HCT116 (cell line): ENCODE measurements around the gene DBNL. TPM values are rescaled to one million over a fixed set of nuclear protein-coding genes. Genes with fewer than 3 reads are reported as not detected.
"Not testable (repeated sequence)": the region's sequence is repeated elsewhere in the genome, so short reads cannot be mapped to it uniquely, and the experiment has no call there.

Experiments used
- ATAC-seq: fragments of 200-7000 bp; cut with Tn5 transposase; 2 replicates; pipeline ENCODE4 v1.9.1; 2020; ENCODE audit warnings: mild to moderate bottlenecking, moderate library complexity
- BruUV-seq: library from RNA; stranded (reverse); fragments of 400-500 nt; replicated peaks from 2 replicates; lab custom pipeline; 2021; lab: Mats Ljungman, UMichigan
- CTCF ChIA-PET: fragments of 300-600 bp; sonication (Branson Sonifier 250); formaldehyde crosslinking; loops from one replicate; lab custom pipeline; 2021; ENCODE audit warnings: antibody characterized with exemption; lab: Charles Lee
- POLR2A ChIA-PET: fragments of 300-600, 350-600 bp; sonication (Branson Sonifier 250); formaldehyde crosslinking; loops from one replicate; lab custom pipeline; 2021; ENCODE audit warnings: antibody characterized with exemption; lab: Charles Lee
- RAD21 ChIA-PET, 2 experiments: fragments of 300-600 bp; sonication (Branson Sonifier 250); formaldehyde crosslinking; loops; one replicate each; lab custom pipeline; 2023; ENCODE audit warnings: low total read pairs in 2 of 2; ENCODE audit not compliant: uncharacterized antibody in 2 of 2, unreplicated experiment in 2 of 2, low non-redundant PET in 1 of 2; lab: Charles Lee
- DNase-seq: peaks from one replicate; pipeline ENCODE4 v3.0.0-alpha.2; 2010; ENCODE audit warnings: low read depth, low spot score
- H2AFZ ChIP-seq: fragments of 200-600 bp; shearing (Covaris generic), sonication (generic); 2 replicates; pipeline ENCODE4 v1.6.1; 2017; ENCODE audit warnings: low read depth, mixed run types, mixed read lengths, antibody characterized with exemption, low read length; ENCODE audit not compliant: poor library complexity, severe bottlenecking
- H3K27ac ChIP-seq: 2 replicates; pipeline ENCODE4 v1.5.1; 2012; ENCODE audit warnings: low read depth, low read length
- H3K27me3 ChIP-seq: fragments of 200-600 bp; sonication (generic); 2 replicates; pipeline ENCODE4 v1.6.1; 2016; ENCODE audit warnings: mixed run types, low read length, mixed read lengths; ENCODE audit not compliant: insufficient read depth
- H3K36me3 ChIP-seq, 2 experiments: fragments of 200-500 bp in 1 of 2; fragments of 200-600 bp in 1 of 2; sonication (Bioruptor generic) in 1 of 2; sonication (generic) in 1 of 2; 2 replicates each; pipeline versions ENCODE4 v1.5.1 to v1.6.1; 2014 to 2016; ENCODE audit warnings: low read length in 2 of 2, inconsistent platforms in 1 of 2, mixed read lengths in 1 of 2, mixed run types in 1 of 2; ENCODE audit not compliant: insufficient read depth in 2 of 2, control insufficient read depth in 1 of 2
- H3K4me1 ChIP-seq, 2 experiments: fragments of 200-600 bp in 1 of 2; sonication (generic) in 1 of 2; 2 replicates each; pipeline versions ENCODE4 v1.5.1 to v1.6.1; 2012 to 2017; ENCODE audit warnings: low read length in 2 of 2, inconsistent platforms in 1 of 2, mild to moderate bottlenecking in 1 of 2, mixed read lengths in 1 of 2, mixed run types in 1 of 2, moderate library complexity in 1 of 2; ENCODE audit not compliant: insufficient read depth in 2 of 2, control insufficient read depth in 1 of 2
- H3K4me2 ChIP-seq: fragments of 200-600 bp; sonication (generic); 2 replicates; pipeline ENCODE4 v1.6.1; 2017; ENCODE audit warnings: mixed run types, low read length, mixed read lengths
- H3K4me3 ChIP-seq, 2 experiments: fragments of 200-600 bp in 1 of 2; sonication (generic) in 1 of 2; replicated peaks in 1 of 2; 2 replicates each; pipeline ENCODE4 v1.5.1; 2011 to 2016; ENCODE audit warnings: low read length in 2 of 2, control low read depth in 1 of 2, low read depth in 1 of 2, mild to moderate bottlenecking in 1 of 2, mixed read lengths in 1 of 2, mixed run types in 1 of 2
- H3K79me2 ChIP-seq: fragments of 200-600 bp; sonication (generic); 2 replicates; pipeline ENCODE4 v1.6.1; 2017; ENCODE audit warnings: mild to moderate bottlenecking, mixed run types, low read length, moderate library complexity, mixed read lengths; ENCODE audit not compliant: insufficient read depth
- H3K9ac ChIP-seq: fragments of 200-600 bp; sonication (generic); 2 replicates; pipeline ENCODE4 v1.6.1; 2016; ENCODE audit warnings: low read length, mixed read lengths
- H3K9me2 ChIP-seq: fragments of 200-600 bp; sonication (generic), shearing (Covaris generic); 2 replicates; pipeline ENCODE4 v1.6.1; 2017; ENCODE audit warnings: mixed run types, mild to moderate bottlenecking, moderate library complexity; ENCODE audit not compliant: insufficient read depth
- H3K9me3 ChIP-seq, 2 experiments: fragments of 200-500 bp in 1 of 2; fragments of 200-600 bp in 1 of 2; sonication (Bioruptor generic) in 1 of 2; sonication (generic) in 1 of 2; 2 replicates each; pipeline ENCODE4 v1.6.1; 2014 to 2017; ENCODE audit warnings: low read length in 2 of 2, mixed read lengths in 2 of 2, inconsistent platforms in 1 of 2, low read depth in 1 of 2, mild to moderate bottlenecking in 1 of 2, mixed run types in 1 of 2, moderate library complexity in 1 of 2; ENCODE audit not compliant: control insufficient read depth in 1 of 2, insufficient read depth in 1 of 2
- H4K20me1 ChIP-seq: fragments of 200-600 bp; sonication (generic), shearing (Covaris generic); 2 replicates; pipeline ENCODE4 v1.6.1; 2017; ENCODE audit warnings: mixed run types, mild to moderate bottlenecking, moderate library complexity; ENCODE audit not compliant: insufficient read depth
- CBX3 ChIP-seq: IDR thresholded peaks from 2 replicates; pipeline ENCODE4 v1.6.1; 2012; ENCODE audit warnings: low read depth
- CTCF ChIP-seq, 3 experiments: fragments of 200-600 bp in 1 of 3; sonication (generic) in 1 of 3; IDR thresholded peaks in 2 of 3; conservative IDR thresholded peaks in 1 of 3; 2 replicates each; pipeline ENCODE4 v1.5.1; 2012 to 2017; ENCODE audit warnings: low read depth in 2 of 3, low read length in 2 of 3, antibody characterized with exemption in 1 of 3, borderline replicate concordance in 1 of 3, control low read depth in 1 of 3, mild to moderate bottlenecking in 1 of 3, mixed read lengths in 1 of 3, mixed run types in 1 of 3, moderate library complexity in 1 of 3; ENCODE audit not compliant: insufficient read depth in 1 of 3
- EZH2 ChIP-seq: fragments of 200-600 bp; sonication (generic); IDR thresholded peaks from 2 replicates; pipeline ENCODE4 v1.6.1; 2017; ENCODE audit warnings: antibody characterized with exemption, mixed run types
- FOSL1 ChIP-seq: IDR thresholded peaks from 2 replicates; pipeline ENCODE4 v1.6.1; 2012; ENCODE audit warnings: low read depth
- JUND ChIP-seq: IDR thresholded peaks from 2 replicates; pipeline ENCODE4 v1.6.1; 2012
- MAX ChIP-seq: IDR thresholded peaks from 2 replicates; pipeline ENCODE4 v1.6.1; 2012
- POLR2A ChIP-seq: IDR thresholded peaks from 2 replicates; pipeline ENCODE4 v1.7.0; 2011; ENCODE audit warnings: borderline replicate concordance; ENCODE audit not compliant: insufficient read depth, insufficient read length; ENCODE audit errors: extremely low read depth
- POLR2AphosphoS5 ChIP-seq: IDR thresholded peaks from 2 replicates; pipeline ENCODE4 v1.6.1; 2011; ENCODE audit warnings: mild to moderate bottlenecking, low read depth, low read length, moderate library complexity
- RAD21 ChIP-seq: IDR thresholded peaks from 2 replicates; pipeline ENCODE4 v1.6.1; 2012; ENCODE audit warnings: low read depth, mild to moderate bottlenecking
- REST ChIP-seq: IDR thresholded peaks from 2 replicates; pipeline ENCODE4 v1.6.1; 2012; ENCODE audit warnings: low read depth
- TCF7L2 ChIP-seq: IDR thresholded peaks from 2 replicates; pipeline ENCODE4 v1.7.0; 2011; ENCODE audit warnings: borderline replicate concordance, inconsistent platforms; ENCODE audit not compliant: insufficient read depth, insufficient read length; ENCODE audit errors: extremely low read depth
- YY1 ChIP-seq: IDR thresholded peaks from 2 replicates; pipeline ENCODE4 v1.6.1; 2011; ENCODE audit warnings: low read length, low read depth, moderate library complexity, mild to moderate bottlenecking; ENCODE audit not compliant: insufficient replicate concordance; ENCODE audit errors: extremely low read depth
- ZFX ChIP-seq: fragments of 450-650 bp; IDR thresholded peaks from 2 replicates; pipeline ENCODE4 v1.6.1; 2017
- ZNF274 ChIP-seq: fragments of 200-500 bp; sonication (Bioruptor generic); IDR thresholded peaks from 2 replicates; pipeline ENCODE4 v1.6.1; 2014; ENCODE audit warnings: mild to moderate bottlenecking, low read depth, low read length, inconsistent platforms
- intact Hi-C: fragments of 100-400 bp; cut with micrococcal nuclease; formaldehyde crosslinking; loops from 2 replicates; pipeline ENCODE4 v1.10.0; 2022
- total RNA-seq: library from RNA; stranded (reverse); gene quantifications from one replicate; pipeline ENCODE4 v1.2.1, GENCODE V29; 2021; ENCODE audit not compliant: unreplicated experiment

DBNL gene
- total RNA-seq, 1 experiment from 2014 or later, result 39.4 TPM

GRCh38 chr7:44040493-44040891, 4.0 kb upstream of the DBNL start:
- RAD21 ChIA-PET, H3K4me2 ChIP-seq, BruUV-seq, DNase-seq, H3K27me3 ChIP-seq, H3K9me2 ChIP-seq, H4K20me1 ChIP-seq, H3K4me3 ChIP-seq, H3K27ac ChIP-seq, H3K79me2 ChIP-seq, H2AFZ ChIP-seq, CTCF ChIA-PET, intact Hi-C loops, H3K9ac ChIP-seq, H3K36me3 ChIP-seq, POLR2A ChIA-PET, ATAC-seq, H3K9me3 ChIP-seq: not testable (repeated sequence)
- H3K4me1 ChIP-seq, result peaks cover 8 to 22% of the 10 kb centered on the region in 2 experiments; a peak in 3 of 4 replicates

- Histone ChIP-seq H3K27me3 (no peaks in the 10 kb centered on the region), H3K9me3 (no peaks in the 10 kb centered on the region), H3K9me2 (no peaks in the 10 kb centered on the region), H3K4me1 (peaks cover 4 to 22% of the 10 kb centered on the region in 2 experiments; a peak in 2 of 4 replicates), H3K79me2 (peaks cover 27% of the 10 kb centered on the region), H3K4me3 (no peak overlapping the region), H3K36me3 (no peaks in the 10 kb centered on the region), H3K27ac (no peak overlapping the region), H4K20me1 (no peaks in the 10 kb centered on the region), H3K9ac (no peak overlapping the region), H3K4me2 (no peak overlapping the region), H2AFZ (no peak overlapping the region)
- ATAC-seq (no peak), DNase-seq (no peak)
- ChIA-PET CTCF (no interaction called here), RAD21 (no interaction called here), POLR2A (no interaction called here)
- no TSS peak for BruUV-seq
- intact Hi-C loops, result no loop called here
- TF ChIP-seq MAX, result no peak
- no peak for TF ChIP-seq POLR2A
- no peak for TF ChIP-seq FOSL1
- TF ChIP-seq POLR2AphosphoS5, result no peak
- no peak for TF ChIP-seq ZNF274
- no peak for TF ChIP-seq JUND
- no peak for TF ChIP-seq YY1
- no peak for TF ChIP-seq RAD21
- no peak for TF ChIP-seq CTCF (IDR thresholded peaks at IDR 0.05 in 2 of 3, conservative IDR thresholded peaks at IDR 0.05 in 1 of 3; ENCODE audit: borderline replicate concordance in 1 of 3, insufficient read depth in 1 of 3, low read depth in 2 of 3, low read length in 2 of 3)
- TF ChIP-seq CBX3, result no peak
- no peak for TF ChIP-seq TCF7L2
- TF ChIP-seq ZFX, result no peak
- no peak for TF ChIP-seq REST
- no peak for TF ChIP-seq EZH2
These were observed 2.3 kb upstream of the DBNL start for GRCh38 chr7:44042221-44042620.
